Activated CD4-positive, alpha-beta T cell treated with anti-CD3 and anti-CD28 coated beads, Interleukin-2, amount 50 U/mL, for 48 hours (primary cell): Measurements from ENCODE around the gene ESPNL.
"Not testable (repeated sequence)": the region's sequence is repeated elsewhere in the genome, so short reads cannot be mapped to it uniquely, and the experiment has no call there.

ENCODE experiments used
- DNase-seq, 2 experiments: peaks; one replicate each; pipeline ENCODE4 v3.0.0-alpha.2; 2020

Gene ESPNL

GRCh38 chr2:238100821-238101771, 956 bp downstream of the ESPNL start:
- DNase-seq = peak in 1 of 2 experiments; percentile 2

DNA sequence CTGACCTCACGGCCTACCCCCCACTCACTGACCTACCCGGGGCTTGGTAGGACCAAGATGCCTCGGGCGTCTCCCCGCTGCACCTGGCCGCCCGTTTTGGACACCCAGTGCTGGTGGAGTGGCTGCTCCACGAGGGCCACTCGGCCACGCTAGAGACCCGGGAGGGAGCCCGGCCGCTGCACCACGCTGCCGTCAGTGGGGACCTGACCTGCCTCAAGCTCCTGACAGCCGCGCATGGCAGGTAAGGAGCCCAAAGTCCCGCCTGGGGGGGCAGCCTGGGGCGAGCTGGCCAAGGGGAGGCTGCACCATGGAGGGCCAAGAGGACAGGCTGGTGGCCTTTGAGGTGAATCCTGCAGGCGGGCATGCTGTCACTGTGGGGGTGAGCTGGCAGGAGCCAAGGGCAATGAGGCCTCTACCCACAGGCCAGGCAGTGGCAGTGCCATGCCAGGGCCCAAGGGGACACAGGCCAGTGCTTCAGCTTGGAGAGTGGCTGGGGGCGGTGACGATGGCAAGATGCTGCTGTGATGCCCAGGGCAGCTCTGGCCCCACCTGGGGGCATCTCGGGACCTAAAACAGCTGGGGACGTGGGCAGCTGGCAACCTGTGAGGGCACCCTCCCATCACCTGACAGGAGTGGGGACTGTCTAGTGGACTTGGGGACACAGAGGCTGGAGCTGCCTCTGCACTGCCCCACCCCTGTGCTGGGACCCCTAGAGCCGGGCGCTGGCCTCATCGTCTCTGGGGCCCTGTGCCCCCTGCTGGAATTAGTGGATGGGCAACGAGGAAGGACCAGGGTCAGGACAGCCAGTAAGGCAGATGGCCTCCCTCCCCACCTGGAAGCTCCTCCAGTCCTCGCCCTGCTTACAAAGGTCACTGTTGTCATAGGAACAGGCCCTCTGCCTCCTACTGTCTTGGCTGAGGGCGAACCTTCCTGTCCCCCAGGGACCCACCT, 2.0 kb downstream of the ESPNL start:
- DNase-seq = peak in 1 of 2 experiments; percentile 1

- no peak for DNase-seq
Observed at GRCh38 chr2:238102865-238103264, 2.7 kb downstream of the ESPNL start.

- DNase-seq = no peak
Observed at GRCh38 chr2:238103465-238104225, 3.5 kb downstream of the ESPNL start.

- no peak for DNase-seq
Observed at GRCh38 chr2:238104226-238104690, 4.1 kb downstream of the ESPNL start.

DNA sequence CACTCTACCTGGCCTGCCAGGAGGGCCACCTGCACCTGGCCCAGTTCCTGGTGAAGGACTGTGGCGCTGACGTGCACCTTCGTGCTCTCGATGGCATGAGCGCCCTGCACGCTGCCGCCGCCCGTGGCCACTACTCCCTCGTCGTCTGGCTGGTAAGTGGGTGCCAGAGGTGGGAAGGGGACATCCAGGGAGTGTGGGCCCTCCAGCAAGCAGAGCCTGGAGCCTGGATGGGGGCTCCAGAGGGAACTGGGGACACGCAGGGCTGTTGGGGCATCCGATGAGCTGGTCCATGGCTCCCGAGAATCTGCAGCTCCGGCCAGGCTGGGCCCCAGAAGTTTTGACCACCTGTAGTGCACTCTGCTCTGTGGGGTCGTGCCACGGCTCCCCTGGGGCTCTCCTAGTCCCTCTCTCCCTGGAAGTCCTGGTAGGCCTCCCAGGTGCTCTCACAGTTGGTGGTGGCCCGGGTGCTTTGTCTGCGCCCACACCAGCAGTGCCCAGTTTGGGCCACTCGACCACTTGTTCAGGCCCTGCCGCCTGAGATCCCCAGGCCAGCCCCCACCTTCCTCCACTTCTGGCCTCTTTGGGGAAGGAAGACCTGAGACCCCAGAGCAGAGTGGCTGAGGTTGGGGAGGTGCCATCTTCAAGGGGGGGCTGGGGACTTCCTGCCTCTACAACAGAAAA, 4.7 kb downstream of the ESPNL start:
- no peak for DNase-seq

DNA sequence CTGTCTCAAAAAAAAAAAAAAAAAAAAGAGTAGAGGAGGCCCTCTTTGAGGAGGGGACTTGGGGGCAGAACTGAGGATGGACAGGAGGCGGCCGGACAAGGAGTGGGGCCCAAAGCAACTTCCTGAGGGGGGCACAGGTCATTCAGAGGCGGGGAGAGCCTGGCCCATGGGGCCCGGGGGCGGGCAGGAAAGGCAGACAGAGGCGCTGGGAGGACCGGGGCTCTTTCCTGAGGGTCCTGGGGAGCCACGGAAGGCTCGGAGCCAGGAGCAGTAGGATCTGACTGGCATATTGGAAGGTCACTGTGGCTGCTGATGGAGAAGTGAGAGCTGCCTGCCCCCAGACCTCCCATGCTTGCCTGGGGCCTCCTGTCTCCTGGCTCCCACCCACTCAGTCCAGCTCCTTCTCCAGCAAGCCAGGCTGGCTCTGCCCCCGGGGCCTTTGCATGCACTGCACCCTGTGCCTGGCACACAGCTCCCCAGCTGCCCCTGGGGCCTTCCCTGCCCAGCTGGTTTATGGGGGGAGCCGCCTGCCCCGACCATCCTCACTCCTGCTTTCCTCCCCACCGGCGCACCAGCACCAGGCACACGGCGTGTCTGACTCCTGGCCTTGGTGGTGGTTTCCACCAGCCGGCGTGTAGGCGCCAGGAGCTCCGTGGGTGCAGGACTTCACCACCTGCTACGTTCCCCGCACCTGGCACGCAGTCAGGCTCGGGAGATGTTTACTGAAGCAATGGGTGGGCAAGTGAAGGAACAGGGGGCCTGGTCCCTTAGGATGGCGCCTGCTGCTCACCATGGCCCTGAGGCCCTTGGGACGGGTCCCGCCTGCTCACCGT, 5.6 kb downstream of the ESPNL start:
- no peak for DNase-seq

- DNase-seq = no peak
Observed at GRCh38 chr2:238106339-238106697, 6.2 kb downstream of the ESPNL start.

DNA sequence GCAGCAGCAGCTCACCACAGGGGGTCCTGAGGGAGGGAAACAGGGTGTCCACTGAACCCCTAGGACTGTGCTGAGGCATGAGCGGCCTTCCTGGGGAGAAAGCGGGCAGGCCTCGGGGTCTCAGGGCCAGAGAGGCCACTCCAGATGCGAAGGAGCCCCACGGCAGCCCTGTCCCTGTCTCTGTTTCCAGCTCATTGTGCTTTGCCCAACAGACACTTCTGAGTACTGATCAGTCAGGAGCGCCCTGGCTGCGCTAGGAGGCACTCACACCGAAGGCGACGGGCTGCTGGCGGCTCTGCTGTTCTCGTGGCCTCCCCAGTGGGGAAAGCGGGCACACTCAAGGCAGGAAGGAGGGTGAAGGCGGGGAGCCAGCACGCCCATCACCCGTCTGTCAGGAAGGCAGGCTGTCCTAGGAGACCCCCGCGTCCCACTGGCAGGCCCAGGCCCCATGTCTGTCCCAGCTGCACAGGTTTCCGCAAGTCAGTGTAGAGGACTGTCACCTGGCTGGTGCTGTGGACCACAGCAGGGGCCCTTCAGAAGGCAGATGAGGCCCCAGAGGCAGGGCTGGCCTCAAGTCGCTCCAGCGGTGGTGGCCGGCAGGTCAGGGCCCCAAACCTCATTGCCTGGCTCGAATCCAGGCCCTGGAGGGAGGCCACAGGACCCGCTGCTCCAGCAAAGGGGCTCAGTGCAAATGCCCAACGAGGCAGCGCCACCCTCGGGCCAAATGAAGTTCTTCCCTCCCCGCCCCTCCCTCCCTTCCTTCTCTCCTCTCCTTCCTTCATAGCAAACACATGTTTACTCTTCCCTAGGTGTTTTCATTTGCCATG, 6.8 kb downstream of the ESPNL start:
- DNase-seq = peak in 1 of 2 experiments; percentile 15

DNA sequence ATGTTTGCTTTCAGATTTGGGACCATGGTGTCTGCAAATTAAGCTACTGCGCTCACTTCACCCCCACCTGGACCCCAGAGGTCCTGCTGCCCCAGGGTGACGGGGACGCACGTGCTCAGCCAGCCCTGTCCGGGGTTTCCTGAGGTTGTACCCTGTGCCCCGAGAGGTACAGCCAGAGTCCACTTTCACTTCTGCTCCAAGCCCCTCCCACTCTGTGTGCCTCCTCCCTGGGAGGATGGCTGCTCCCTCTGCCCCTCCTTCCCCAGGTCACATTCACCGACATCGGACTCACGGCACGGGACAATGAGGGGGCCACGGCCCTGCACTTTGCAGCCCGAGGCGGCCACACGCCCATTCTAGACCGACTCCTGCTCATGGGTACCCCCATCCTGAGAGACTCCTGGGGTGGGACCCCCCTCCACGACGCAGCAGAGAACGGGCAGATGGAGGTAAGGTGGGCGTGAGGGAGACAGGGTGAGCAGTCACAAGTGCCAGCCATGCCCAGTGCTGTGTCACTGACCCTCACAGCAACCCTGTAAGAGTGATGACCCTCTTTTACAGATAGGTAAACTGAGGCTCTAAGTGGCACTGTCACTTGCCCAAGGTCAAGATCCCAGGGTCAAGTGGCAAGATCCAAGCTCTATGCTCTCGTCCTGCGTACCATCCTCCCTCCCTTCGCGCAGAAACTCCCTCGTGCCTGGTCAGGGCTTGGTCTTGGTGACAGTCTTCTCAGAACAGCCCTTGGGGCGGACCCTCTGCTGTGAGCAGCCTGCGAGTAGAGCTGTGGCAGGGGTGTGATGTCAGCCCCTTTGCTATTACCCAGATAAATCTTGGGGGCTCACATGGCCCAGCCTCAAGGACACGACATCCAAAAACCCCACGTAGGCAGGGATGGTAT, 7.6 kb downstream of the ESPNL start:
- no peak for DNase-seq

DNA sequence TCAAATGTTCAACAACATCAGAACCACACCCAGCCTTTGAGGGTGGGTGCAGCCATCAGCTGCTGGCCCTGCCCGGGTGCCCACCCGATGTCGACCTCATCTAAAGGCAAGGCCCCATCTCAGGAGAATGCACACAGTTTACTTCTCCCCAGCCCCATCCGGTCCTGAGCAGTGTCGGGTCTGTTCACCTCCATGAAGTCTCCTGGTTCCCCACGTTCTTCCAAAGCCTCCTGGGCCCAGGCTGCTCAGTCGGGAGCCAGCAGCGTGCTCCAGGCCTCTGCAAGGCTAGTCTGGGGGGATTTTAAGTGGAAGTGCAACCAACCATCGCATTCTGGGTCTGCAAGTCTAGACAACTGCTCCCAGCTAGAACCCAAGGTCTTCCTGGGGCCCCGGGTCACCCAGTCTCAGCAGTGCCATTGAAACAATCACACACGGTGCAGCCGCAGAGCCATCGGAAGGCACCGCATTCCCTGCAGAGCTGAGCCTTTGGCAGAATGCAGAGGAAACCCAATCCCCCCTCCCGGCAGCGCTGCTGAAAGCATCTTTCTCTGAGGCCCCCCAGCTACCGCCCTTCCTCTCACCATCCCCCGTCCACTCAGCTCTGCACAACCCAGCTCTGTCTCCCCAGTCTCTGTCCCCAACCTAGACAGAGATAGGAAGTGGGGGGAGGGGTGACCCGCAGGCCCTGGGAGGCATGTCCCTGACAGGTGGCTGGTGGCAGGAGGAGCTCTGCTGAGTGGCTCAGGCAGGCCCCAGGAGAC, 8.5 kb downstream of the ESPNL start:
- no peak for DNase-seq

- no peak for DNase-seq
Observed at GRCh38 chr2:238113611-238114010, 13.5 kb downstream of the ESPNL start.

- no peak for DNase-seq
Observed at GRCh38 chr2:238114331-238114841, 14.2 kb downstream of the ESPNL start.

GRCh38 chr2:238114851-238115660, 14.9 kb downstream of the ESPNL start:
- no peak for DNase-seq

DNA sequence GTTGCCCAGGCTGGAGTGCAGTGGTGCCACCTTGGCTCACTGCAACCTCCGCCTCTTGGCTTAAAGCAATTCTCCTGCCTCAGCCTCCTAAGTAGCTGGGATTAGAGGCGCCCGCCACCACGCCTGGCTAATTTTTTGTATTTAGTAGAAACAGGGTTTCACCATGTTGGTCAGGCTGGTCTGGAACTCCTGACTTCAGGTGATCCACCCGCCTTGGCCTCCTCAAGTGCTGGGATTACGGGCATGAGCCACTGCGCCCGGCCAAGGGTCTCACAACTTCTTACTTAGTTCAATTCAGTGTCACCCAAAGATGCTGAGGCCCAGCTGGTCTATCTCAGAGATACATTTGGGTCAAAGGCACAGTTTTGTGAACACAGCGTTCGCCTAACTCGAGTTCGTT, 15.6 kb downstream of the ESPNL start:
- not testable (repeated sequence) for DNase-seq

DNA sequence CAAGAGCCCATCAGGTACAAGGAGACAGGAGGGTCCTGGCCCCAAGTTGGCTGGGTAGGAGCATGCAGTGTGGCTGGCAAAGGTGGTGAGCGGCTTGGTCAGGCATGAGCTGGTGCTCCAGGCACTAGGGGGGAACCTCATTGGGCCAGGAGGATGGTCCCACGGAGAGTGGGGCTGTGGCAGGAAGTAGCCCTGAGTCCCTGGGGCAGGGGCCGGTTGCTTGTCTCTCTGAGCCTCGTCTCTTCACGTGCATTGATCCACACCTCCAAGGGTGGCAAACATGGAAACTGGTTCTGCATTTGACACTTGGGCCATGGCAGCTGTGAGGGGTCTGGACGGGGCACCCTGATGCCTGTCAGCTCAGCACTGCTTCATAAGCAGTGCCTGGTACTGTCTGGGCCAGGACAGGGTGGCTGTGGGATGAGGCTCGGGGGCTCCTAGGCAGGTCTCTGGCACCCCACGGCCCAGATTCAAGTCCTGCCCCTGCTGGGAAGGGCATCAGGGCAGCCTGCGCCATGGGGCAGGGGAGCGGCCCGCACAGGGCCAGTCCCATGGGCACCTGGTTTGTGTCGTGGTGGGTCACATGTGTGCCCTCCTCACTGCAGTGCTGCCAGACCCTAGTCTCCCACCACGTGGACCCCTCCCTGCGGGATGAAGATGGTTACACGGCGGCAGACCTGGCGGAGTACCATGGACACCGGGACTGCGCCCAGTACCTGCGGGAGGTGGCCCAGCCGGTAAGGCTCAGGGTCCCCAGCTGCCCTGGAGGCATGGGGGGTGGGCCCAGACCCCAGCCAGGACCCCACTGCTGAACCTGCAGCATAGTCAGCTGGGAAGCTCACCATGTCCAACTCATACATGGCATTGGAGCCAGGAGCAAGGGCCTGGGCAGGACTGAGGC, 16.4 kb downstream of the ESPNL start:
- DNase-seq = no peak
